Subcutaneous abdominal adipose tissue (tissue), 5 donors: Measurements from ENCODE around the gene ATL3.
"Not testable (repeated sequence)": the region's sequence is repeated elsewhere in the genome, so short reads cannot be mapped to it uniquely, and the experiment has no call there.

Experiments used
- H3K27ac ChIP-seq: one replicate; pipeline ENCODE4 v1.7.0; 2013; ENCODE audit warnings: low read depth, mild to moderate bottlenecking, inconsistent platforms, low read length, moderate library complexity
- H3K27me3 ChIP-seq, 5 donors: one replicate each; pipeline ENCODE4 v1.7.0; 2013; ENCODE audit warnings: low read length in 5 of 5, inconsistent platforms in 1 of 5; ENCODE audit not compliant: control insufficient read depth in 5 of 5, insufficient read depth in 4 of 5
- H3K36me3 ChIP-seq, 5 donors: one replicate each; pipeline ENCODE4 v1.7.0; 2013; ENCODE audit warnings: low read length in 5 of 5; ENCODE audit not compliant: control insufficient read depth in 5 of 5, insufficient read depth in 5 of 5
- H3K4me1 ChIP-seq, 5 donors: one replicate each; pipeline ENCODE4 v1.7.0; 2013; ENCODE audit warnings: low read length in 5 of 5, mild to moderate bottlenecking in 3 of 5, moderate library complexity in 1 of 5; ENCODE audit not compliant: control insufficient read depth in 5 of 5, insufficient read depth in 5 of 5
- H3K4me3 ChIP-seq, 5 donors: one replicate each; pipeline ENCODE4 v1.7.0; 2013; ENCODE audit warnings: low read length in 5 of 5, low read depth in 1 of 5
- H3K9ac ChIP-seq, 5 donors: one replicate each; pipeline ENCODE4 v1.7.0; 2013; ENCODE audit warnings: low read length in 5 of 5, mild to moderate bottlenecking in 4 of 5, moderate library complexity in 3 of 5
- H3K9me3 ChIP-seq, 5 donors: one replicate each; pipeline ENCODE4 v1.7.0; 2013; ENCODE audit warnings: low read length in 5 of 5; ENCODE audit not compliant: control insufficient read depth in 5 of 5
- donor health status: healthy.
- donor health status: healthy.
- donor health status: healthy.
- donor health status: healthy.
- donor health status: healthy.

ATL3 gene

DNA sequence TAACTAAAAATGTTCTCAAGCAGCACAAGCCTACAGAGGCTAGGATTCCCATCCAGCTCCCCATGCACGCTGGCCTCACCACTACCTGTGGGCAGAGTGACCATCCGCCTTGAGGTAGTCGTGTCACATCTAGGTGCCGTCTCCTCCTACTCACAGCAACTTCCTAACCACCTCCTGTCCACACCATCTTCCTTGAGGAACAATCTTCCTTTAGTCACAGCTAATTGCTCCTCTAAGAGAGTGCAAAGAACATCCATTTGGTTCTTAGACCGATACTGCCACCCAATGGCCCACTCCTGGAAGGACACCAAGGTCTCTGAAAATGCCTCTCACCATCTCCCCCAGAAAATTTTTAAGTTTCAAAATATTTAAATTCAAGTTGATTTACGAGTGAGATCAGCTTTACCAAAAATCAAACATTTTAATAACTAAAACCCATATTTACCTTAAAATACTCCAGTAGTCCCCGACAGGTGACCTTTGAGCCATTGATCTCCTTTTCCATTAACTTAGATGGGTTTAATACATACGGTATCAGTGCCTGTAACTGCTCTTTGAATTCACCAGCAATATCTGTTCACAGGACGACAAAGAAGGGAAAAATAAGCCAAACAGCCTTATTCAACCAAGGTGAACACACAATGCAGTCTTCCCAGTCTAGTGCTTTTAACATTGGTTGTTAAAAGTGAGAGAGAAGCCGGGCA is 35.3 kb downstream of the ATL3 start:
- Histone ChIP-seq H3K36me3 (peaks cover 24 to 50% (median 37%) of the 10 kb centered on the region in 5 donors), H3K9me3 (no peaks in the 10 kb centered on the region), H3K4me3 (no peak overlapping the region), H3K27ac (peak overlapping the region; percentile 39), H3K9ac (no peak overlapping the region), H3K27me3 (no peaks in the 10 kb centered on the region), H3K4me1 (peaks cover 0 to 13% (median 0%) of the 10 kb centered on the region in 5 donors)

DNA sequence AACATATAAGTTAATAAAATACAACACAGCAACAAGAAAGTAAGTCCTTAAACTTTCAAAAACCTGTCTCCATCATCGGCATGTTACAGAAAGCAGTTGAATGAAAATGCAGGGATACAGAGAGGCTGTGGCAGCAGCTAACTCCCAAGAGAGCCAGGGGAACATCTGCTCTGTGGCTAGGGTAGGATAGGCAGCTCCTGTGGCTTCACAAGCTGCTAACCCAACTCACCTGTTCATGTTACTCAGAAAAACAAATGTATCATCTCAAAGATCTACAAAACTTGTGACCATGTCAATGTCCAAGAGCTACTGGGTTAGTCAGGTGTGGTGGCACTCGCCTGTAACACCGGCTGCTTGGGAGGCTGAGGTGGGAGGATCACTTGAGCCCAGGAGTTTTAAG is 41.8 kb downstream of the ATL3 start:
- H3K27ac ChIP-seq = no peak overlapping the region
- H3K9me3 ChIP-seq = no peaks in the 10 kb centered on the region
- H3K4me3 ChIP-seq = no peak overlapping the region
- H3K4me1 ChIP-seq = peaks cover 0 to 11% (median 0%) of the 10 kb centered on the region in 5 donors
- peaks cover 31 to 57% (median 42%) of the 10 kb centered on the region in 5 donors for H3K36me3 ChIP-seq
- no peak overlapping the region for H3K9ac ChIP-seq
- no peaks in the 10 kb centered on the region for H3K27me3 ChIP-seq

- no peaks in the 10 kb centered on the region for H3K27me3 ChIP-seq
- no peak overlapping the region for H3K9ac ChIP-seq
- H3K9me3 ChIP-seq = no peaks in the 10 kb centered on the region
- no peak overlapping the region for H3K4me3 ChIP-seq
- no peak overlapping the region for H3K27ac ChIP-seq
- H3K4me1 ChIP-seq = peaks cover 0 to 8% (median 0%) of the 10 kb centered on the region in 5 donors
- peaks cover under 1 to 12% (median 7%) of the 10 kb centered on the region in 5 donors for H3K36me3 ChIP-seq
These were observed 47.5 kb downstream of the ATL3 start for GRCh38 chr11:63623513-63624140.

GRCh38 chr11:63622323-63622722 is 48.9 kb downstream of the ATL3 start:
- H3K4me1 ChIP-seq = peaks cover 0 to 8% (median 0%) of the 10 kb centered on the region in 5 donors
- H3K27ac ChIP-seq = no peak overlapping the region
- no peak overlapping the region for H3K4me3 ChIP-seq
- no peaks in the 10 kb centered on the region for H3K9me3 ChIP-seq
- peaks cover 0 to 3% (median 0%) of the 10 kb centered on the region in 5 donors for H3K36me3 ChIP-seq
- H3K27me3 ChIP-seq = no peaks in the 10 kb centered on the region
- no peak overlapping the region for H3K9ac ChIP-seq

DNA sequence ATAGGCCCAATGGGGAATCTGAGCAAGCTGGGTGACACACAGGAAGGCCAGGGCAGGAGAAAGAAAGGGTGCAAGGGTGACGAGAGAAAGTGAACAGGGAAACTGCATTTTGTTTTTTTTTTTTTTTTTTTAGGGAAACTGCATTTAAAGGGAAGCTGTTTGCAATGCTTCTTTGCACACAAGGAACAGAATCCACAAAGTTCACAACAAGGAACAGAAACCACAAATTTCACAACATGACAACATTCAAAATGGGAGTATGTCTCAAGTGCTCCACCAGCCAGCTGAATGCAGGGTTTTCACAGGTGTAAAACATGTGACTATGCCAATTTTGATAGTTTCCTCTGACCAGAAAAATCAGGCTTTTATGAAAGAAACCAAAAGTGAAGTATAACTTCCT is 50.1 kb downstream of the ATL3 start:
- Histone ChIP-seq H3K27ac (no peak overlapping the region), H3K4me3 (no peak overlapping the region), H3K36me3 (no peaks in the 10 kb centered on the region), H3K4me1 (peaks cover 0 to 8% (median 0%) of the 10 kb centered on the region in 5 donors), H3K9me3 (no peaks in the 10 kb centered on the region), H3K27me3 (no peaks in the 10 kb centered on the region), H3K9ac (no peak overlapping the region)

DNA sequence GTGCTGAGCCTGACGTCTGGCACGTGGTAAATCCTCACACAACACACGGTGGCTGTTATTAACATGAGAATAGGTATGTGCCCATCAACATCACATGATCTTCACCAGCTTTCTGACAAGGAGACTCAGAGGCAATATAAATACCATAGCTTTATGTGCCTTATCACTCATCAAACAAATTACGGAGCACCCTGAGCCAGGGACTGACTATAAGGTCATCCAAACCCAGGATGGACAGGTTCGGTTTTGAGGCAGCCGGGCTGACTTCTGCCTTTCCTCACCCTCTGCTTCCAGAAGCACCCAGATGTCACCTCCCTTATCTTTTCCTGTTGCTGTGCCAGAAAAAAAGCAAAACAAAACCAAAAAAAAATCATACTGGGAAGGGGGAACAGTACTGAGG is 51.2 kb downstream of the ATL3 start:
- Histone ChIP-seq H3K4me1 (peaks cover 0 to 8% (median 0%) of the 10 kb centered on the region in 5 donors), H3K27me3 (no peaks in the 10 kb centered on the region), H3K27ac (no peak overlapping the region), H3K36me3 (no peaks in the 10 kb centered on the region), H3K9me3 (no peaks in the 10 kb centered on the region), H3K4me3 (no peak overlapping the region), H3K9ac (no peak overlapping the region)

DNA sequence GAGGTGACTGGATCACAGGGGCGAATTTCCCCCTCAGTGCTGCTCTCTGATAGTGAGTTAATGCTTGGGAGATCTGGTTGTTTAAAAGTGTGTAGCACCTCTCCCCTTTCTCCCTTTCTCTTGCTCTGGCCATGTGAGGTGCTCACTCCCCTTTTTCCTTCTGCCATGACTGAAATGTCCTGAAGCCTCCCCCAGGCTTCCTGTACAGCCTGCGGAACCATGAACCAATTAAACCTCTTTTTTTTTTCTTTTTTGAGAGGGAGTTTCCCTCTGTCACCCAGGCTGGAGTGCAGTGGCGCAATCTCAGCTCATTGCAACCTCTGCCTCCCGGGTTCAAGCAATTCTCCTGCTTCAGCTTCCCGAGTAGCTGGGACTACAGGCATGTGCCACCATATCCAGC is 53.5 kb downstream of the ATL3 start:
- H3K9me3 ChIP-seq, H3K36me3 ChIP-seq, H3K9ac ChIP-seq, H3K27ac ChIP-seq, H3K4me3 ChIP-seq, H3K27me3 ChIP-seq: not testable (repeated sequence)
- peaks cover 0 to 14% (median 3%) of the 10 kb centered on the region in 5 donors for H3K4me1 ChIP-seq

DNA sequence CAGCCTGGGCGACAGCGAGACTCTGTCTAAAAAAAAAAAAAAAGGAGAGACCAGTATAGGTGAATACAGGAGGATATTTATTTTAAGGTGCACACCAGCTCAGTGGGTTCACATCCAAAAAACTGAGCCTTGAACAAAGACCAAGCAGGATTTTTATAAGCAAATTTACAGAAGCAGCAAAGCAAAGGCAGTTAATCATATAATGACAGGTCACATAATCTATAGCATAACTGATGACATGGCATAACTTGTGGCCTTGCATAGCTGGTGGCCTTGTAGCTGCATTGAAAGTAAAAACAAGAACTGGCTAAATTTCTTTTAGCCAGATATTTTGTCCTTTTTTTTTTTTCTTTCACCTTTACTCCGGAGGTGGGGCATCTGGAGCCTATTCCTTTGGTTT is 54.2 kb downstream of the ATL3 start:
- Histone ChIP-seq H3K9me3 (no peaks in the 10 kb centered on the region), H3K4me3 (no peak overlapping the region), H3K36me3 (no peaks in the 10 kb centered on the region), H3K9ac (no peak overlapping the region), H3K4me1 (peaks cover 0 to 19% (median 6%) of the 10 kb centered on the region in 5 donors), H3K27me3 (no peaks in the 10 kb centered on the region), H3K27ac (no peak overlapping the region)

- H3K9me3 ChIP-seq = no peaks in the 10 kb centered on the region
- peak within 1 kb of the TSS in 4 of 5 donors; percentile 84 to 95 (median 92) for H3K9ac ChIP-seq
- H3K36me3 ChIP-seq = no peaks in the 10 kb centered on the region
- no peaks in the 10 kb centered on the region for H3K27me3 ChIP-seq
- H3K27ac ChIP-seq = peak within 1 kb of the TSS; percentile 96
- H3K4me3 ChIP-seq = peak within 1 kb of the TSS; percentile 71 to 88 (median 86)
- H3K4me1 ChIP-seq = peaks cover 13 to 39% (median 33%) of the 10 kb centered on the region in 5 donors
These were observed 57.0 kb downstream of the ATL3 start, which contains the start of gene PLAAT3 for GRCh38 chr11:63614136-63614671. Gene PLAAT3, minus strand, starts transcription at chr11:63614433. Its CDS starts 419 bp downstream, at chr11:63614014.

DNA sequence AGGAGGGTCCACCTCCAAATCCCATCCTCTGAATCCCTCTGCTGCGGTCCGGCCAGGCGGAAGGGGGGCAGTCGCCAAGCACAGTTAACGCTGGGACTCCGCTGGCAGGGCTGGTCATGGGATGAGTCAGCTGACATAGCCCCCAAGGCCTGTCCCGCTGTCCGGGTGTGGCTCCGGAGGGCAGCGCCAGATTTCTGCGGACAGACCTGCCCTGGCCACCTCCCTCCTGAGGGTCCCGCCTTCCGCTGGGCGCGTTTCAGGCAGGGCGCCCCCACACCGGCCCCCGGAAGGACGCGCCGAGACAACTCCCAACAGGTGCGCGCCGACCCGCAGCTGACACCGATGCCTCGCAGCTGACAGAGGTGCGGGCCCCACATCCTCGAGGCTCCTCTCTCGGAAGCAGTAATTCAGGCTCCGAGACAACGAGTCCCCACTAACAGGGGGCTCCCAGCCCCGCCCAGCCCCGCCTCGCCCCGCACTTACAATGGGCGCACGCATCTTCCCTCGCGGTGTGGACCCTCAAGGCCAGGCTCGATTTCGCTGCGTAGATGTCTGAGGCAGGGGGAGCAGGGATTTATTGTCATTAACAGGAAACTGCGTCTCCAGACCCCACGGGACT is 57.5 kb downstream of the ATL3 start:
- Histone ChIP-seq H3K9me3 (no peaks in the 10 kb centered on the region), H3K27ac (peak overlapping the region; percentile 96), H3K4me3 (peak overlapping the region; percentile 71 to 88 (median 86)), H3K36me3 (no peaks in the 10 kb centered on the region), H3K27me3 (no peaks in the 10 kb centered on the region), H3K4me1 (peaks cover 17 to 45% (median 38%) of the 10 kb centered on the region in 5 donors), H3K9ac (peak overlapping the region in 4 of 5 donors; percentile 84 to 95 (median 92))
